ENCODE data around the gene ITIH4. TPM values are rescaled to one million over a fixed set of nuclear protein-coding genes. Genes with fewer than 3 reads are reported as not detected.
A peak's percentile ranks its signal among the peaks of the same experiment; 100 is the strongest.

ITIH4 gene
- total RNA-seq, 2 donors from 2014 or later = 25.8 to 40.6 TPM

DNA sequence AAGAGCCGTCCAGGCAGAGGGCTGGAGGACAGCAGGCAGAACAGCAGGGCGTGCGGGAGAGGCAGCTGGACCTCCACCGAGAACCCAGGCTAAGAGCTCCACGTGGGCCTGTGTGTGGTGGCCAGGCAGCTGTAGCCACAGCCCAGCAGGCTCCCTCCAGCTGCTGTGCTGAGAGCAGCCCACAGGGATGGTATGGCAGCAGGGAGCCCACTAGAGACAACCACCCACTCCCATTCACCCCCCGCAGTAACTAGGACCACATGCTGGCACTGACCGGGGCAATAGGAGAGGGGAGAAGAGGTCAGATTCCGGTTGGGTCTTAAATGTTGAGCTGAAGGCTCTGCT is 29.9 kb upstream of the ITIH4 start:
- ATAC-seq (no peak), DNase-seq (no peak)
- Mint-ChIP-seq H3K27me3 (no peaks in the 10 kb centered on the region), H3K27ac (no peak overlapping the region), H3K4me1 (peaks cover 32% of the 10 kb centered on the region), H3K36me3 (ENCODE audit: low read depth) (peaks cover 7% of the 10 kb centered on the region), H3K4me3 (no peak overlapping the region)
- H3K9me3 ChIP-seq (ENCODE audit: control insufficient read depth, low read length, poor library complexity, severe bottlenecking) = no peaks in the 10 kb centered on the region

DNA sequence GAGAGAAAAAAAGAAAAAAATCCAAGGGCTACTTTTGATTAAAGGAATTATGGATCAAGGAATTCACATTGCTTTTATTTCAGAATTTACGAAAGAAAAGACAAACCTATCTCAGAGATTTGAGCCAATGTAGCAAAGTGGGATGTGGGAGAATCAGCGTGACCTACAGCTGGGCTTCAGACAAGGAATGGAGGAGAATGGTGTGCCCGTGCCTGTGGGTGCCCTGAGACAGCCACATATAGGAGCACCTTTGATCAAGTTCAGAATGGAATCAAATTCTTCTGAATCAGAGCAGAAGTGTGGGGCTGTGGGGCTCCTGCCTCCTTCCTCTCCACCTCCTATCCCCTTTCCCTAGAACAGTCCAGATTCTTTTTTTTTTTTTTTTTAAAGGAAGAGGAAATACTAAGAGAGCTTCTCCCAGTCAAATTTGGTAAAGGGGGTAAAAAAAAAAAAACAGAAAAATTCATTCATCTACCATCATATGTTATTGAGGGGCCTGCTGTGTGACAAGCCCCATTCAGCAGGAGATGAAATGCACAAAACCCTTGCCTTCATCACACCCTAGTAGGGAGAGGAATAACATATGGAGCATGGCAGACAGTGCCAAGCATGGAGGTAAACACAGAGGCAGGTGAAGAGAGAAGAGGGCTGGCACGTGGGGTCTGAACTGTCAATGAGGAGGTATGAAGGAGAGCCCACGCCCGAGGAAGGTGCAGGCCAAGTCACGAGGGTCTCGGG is 29.4 kb upstream of the ITIH4 start:
- no peak overlapping the region for H3K4me3 Mint-ChIP-seq
- no peak for ATAC-seq
- H3K27me3 Mint-ChIP-seq = no peaks in the 10 kb centered on the region
- H3K9me3 ChIP-seq (ENCODE audit: control insufficient read depth, low read length, poor library complexity, severe bottlenecking) = no peaks in the 10 kb centered on the region
- peaks cover 7% of the 10 kb centered on the region for H3K36me3 Mint-ChIP-seq (ENCODE audit: low read depth)
- H3K27ac Mint-ChIP-seq = no peak overlapping the region
- no peak for DNase-seq
- H3K4me1 Mint-ChIP-seq = peaks cover 32% of the 10 kb centered on the region

DNA sequence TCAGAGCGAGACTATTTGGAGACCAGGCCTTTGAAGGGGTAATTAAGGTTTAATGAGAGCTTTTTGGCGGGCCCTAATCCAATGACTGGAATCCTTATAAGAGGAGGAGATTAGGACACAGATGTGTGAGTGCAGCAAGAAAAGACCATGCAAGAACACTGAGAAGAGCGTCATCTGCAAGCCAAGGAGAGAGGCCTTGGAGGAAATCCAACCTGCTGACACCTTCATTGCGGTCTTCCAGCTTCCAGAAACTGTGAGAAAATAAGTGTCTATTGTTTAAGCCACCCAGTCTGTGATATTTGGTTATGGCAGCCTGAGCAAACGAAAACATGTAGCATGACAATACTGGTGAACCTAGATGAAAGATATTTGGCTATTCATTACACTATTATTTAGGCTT is 27.4 kb upstream of the ITIH4 start:
- H3K9me3 ChIP-seq (ENCODE audit: control insufficient read depth, low read length, poor library complexity, severe bottlenecking) = no peaks in the 10 kb centered on the region
- Mint-ChIP-seq H3K27ac (peak overlapping the region; percentile 19), H3K36me3 (ENCODE audit: low read depth) (peaks cover 7% of the 10 kb centered on the region), H3K4me1 (peaks cover 32% of the 10 kb centered on the region), H3K27me3 (no peaks in the 10 kb centered on the region), H3K4me3 (no peak overlapping the region)
- no peak for ATAC-seq
- no peak for DNase-seq

DNA sequence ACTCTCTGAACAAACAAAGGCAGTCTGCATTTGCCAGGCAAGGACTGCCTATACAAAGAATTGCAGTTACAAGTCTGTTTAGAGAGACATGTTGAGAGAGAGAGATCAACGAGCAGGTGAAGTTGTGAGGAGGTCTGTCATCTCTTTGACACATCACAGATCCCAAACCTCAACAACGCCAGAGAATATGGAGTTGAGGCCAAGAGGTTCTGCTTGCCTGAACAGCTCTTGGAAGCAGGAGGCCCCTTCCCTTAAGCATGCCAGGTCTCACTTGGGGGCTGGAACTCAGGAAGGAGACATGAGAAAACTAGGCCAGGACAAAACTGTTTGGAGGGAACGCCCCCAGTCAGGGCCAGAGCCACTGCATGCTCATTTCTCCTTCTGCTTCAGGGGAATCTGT is 26.7 kb upstream of the ITIH4 start:
- no peak for DNase-seq
- peak overlapping the region; percentile 37 for H3K27ac Mint-ChIP-seq
- peaks cover 7% of the 10 kb centered on the region for H3K36me3 Mint-ChIP-seq (ENCODE audit: low read depth)
- H3K4me1 Mint-ChIP-seq = peaks cover 27% of the 10 kb centered on the region
- ATAC-seq = no peak
- H3K9me3 ChIP-seq (ENCODE audit: control insufficient read depth, low read length, poor library complexity, severe bottlenecking) = no peaks in the 10 kb centered on the region
- no peak overlapping the region for H3K4me3 Mint-ChIP-seq
- H3K27me3 Mint-ChIP-seq = no peaks in the 10 kb centered on the region

DNA sequence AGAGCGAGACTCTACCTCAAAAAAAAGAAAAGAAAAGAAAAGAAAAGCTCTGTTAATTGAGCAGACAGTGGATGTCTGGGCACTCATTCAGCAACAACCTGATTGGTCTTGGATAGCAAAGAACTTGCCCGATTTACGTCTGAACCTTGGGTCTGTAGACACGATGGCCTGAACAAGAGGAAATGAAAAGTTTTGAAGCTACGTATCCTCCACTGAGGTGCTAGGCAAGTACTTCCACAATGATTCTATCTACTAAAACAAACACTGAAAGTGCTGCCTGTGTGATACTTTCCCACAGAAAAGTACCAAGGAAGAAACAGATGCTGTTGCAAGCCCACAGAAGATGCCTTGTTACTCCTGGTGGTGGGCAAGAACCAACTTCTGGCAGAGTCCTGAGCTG is 26.2 kb upstream of the ITIH4 start:
- H3K4me3 Mint-ChIP-seq = no peak overlapping the region
- DNase-seq (no peak), ATAC-seq (no peak)
- peak overlapping the region; percentile 37 for H3K27ac Mint-ChIP-seq
- no peaks in the 10 kb centered on the region for H3K9me3 ChIP-seq (ENCODE audit: control insufficient read depth, low read length, poor library complexity, severe bottlenecking)
- peaks cover 22% of the 10 kb centered on the region for H3K4me1 Mint-ChIP-seq
- peaks cover 7% of the 10 kb centered on the region for H3K36me3 Mint-ChIP-seq (ENCODE audit: low read depth)
- H3K27me3 Mint-ChIP-seq = no peaks in the 10 kb centered on the region

DNA sequence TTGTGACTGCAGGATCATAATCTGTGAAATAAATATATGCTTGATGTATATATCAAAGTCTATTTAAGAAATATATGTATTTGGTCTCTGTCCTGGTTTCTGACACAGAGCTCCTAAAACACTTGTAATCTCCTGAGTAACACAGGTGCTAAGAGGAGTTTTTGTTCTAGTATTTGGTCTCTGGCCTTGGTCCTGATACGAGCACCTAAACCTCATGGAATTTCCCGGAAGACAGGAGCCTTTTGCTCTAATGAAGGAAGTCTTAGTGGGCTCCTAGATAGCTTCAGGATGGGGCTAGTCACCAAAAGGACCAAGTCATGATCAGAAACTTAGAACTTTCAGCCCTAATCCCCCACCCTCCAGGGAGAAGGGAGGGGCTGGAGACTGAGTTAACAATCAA is 23.5 kb upstream of the ITIH4 start:
- Mint-ChIP-seq H3K27me3 (no peaks in the 10 kb centered on the region), H3K4me3 (no peak overlapping the region), H3K4me1 (peaks cover 12% of the 10 kb centered on the region), H3K27ac (peak overlapping the region; percentile 21), H3K36me3 (ENCODE audit: low read depth) (peaks cover 6% of the 10 kb centered on the region)
- DNase-seq = no peak
- ATAC-seq = no peak
- H3K9me3 ChIP-seq (ENCODE audit: control insufficient read depth, low read length, poor library complexity, severe bottlenecking) = no peaks in the 10 kb centered on the region

DNA sequence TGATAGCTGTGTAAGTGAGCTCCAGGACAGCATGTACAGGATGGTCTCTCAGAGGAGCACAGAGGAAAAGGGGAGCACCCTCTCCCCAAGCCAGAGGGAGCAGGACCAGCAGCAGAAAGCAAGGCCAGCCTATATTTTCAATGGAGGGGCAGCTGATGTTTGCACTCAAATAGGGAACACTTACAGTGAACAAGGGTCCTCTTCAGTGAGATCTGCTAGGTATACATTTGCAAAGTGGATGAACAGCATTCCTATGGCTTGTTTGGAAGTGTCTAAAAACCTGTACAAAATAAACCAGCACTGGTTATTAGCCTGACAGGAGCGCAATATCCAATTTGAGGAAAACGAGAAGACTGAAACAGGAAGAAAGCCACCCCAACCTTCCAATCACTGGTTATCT is 21.9 kb upstream of the ITIH4 start:
- Mint-ChIP-seq H3K4me1 (peaks cover 8% of the 10 kb centered on the region), H3K27ac (no peak overlapping the region)

DNA sequence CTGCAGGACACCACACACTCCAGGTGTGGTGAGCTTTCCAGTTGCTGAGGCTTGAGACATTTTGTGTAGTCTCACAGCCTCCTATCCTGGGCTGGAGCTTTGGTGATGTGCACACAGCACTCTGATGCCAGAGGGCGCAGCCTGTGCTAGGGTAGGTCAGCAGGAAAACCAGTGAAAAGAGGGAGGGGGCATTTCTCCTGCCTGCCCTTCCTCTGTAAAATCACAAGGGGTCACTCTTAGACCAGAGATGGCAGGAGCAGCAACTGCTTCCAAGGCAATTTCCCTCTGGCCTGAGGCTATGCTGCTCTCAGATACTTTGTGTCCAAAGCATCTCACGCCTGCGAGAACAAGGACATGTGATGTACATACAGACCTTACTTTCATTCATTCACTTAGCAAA is 20.9 kb upstream of the ITIH4 start:
- Mint-ChIP-seq H3K4me1 (peaks cover 6% of the 10 kb centered on the region), H3K36me3 (ENCODE audit: low read depth) (peaks cover 6% of the 10 kb centered on the region), H3K4me3 (no peak overlapping the region), H3K27ac (no peak overlapping the region), H3K27me3 (no peaks in the 10 kb centered on the region)
- no peaks in the 10 kb centered on the region for H3K9me3 ChIP-seq (ENCODE audit: control insufficient read depth, low read length, poor library complexity, severe bottlenecking)
- no peak for DNase-seq
- peak; percentile 50 for ATAC-seq

More for the DNA sequence above, 21.9 kb upstream of the ITIH4 start:
- H3K36me3 Mint-ChIP-seq (ENCODE audit: low read depth) = peaks cover 6% of the 10 kb centered on the region
- H3K27me3 Mint-ChIP-seq = no peaks in the 10 kb centered on the region
- no peak for DNase-seq
- no peaks in the 10 kb centered on the region for H3K9me3 ChIP-seq (ENCODE audit: control insufficient read depth, low read length, poor library complexity, severe bottlenecking)
- no peak overlapping the region for H3K4me3 Mint-ChIP-seq
- ATAC-seq = no peak

DNA sequence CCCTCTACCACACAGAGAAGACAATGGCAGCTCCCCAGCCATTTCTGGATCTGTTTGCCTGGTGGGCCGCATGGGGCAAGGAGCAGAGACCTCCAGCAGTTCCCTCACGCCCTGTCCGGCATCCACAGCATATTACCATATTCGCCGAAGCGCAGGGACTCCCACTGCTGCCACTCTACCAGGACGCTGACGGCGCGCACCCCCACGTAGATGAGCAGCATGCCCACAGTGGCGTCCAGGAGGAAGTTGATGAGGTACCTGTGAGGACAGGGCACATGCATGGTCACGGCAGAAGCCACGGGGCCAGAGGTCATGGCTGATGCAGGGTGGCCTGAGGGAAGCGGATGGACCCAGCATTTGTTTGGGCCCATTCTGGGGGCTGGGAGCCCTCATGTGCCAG is 19.2 kb upstream of the ITIH4 start:
- H3K27ac Mint-ChIP-seq = no peak overlapping the region
- DNase-seq = no peak
- no peaks in the 10 kb centered on the region for H3K9me3 ChIP-seq (ENCODE audit: control insufficient read depth, low read length, poor library complexity, severe bottlenecking)
- peaks cover under 1% of the 10 kb centered on the region for H3K4me1 Mint-ChIP-seq
- no peaks in the 10 kb centered on the region for H3K27me3 Mint-ChIP-seq
- H3K4me3 Mint-ChIP-seq = no peak overlapping the region
- no peaks in the 10 kb centered on the region for H3K36me3 Mint-ChIP-seq (ENCODE audit: low read depth)
- no peak for ATAC-seq

DNA sequence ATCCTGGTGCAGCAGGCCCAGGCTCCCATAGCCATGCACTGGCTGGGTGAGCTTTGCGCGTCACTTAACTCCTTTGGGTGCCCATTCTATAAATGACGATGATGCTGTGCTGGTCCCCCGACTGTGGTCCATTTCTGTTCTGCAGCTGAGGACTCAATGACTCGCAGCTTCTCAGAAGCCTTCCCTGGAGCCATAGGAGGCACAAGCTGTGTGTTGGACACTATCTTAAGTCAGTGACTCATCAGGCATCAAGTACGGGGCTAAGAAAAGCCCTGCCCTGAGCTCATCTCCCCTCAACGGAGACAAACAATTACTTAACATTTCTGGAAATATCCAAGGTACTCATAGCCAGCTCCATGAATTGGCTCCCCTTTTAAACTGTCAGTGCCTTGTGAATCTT is 18.1 kb upstream of the ITIH4 start:
- H3K27me3 Mint-ChIP-seq = no peaks in the 10 kb centered on the region
- no peak for DNase-seq
- H3K4me3 Mint-ChIP-seq = no peak overlapping the region
- no peaks in the 10 kb centered on the region for H3K36me3 Mint-ChIP-seq (ENCODE audit: low read depth)
- no peaks in the 10 kb centered on the region for H3K9me3 ChIP-seq (ENCODE audit: control insufficient read depth, low read length, poor library complexity, severe bottlenecking)
- no peak for ATAC-seq
- H3K4me1 Mint-ChIP-seq = peaks cover 2% of the 10 kb centered on the region
- H3K27ac Mint-ChIP-seq = no peak overlapping the region

DNA sequence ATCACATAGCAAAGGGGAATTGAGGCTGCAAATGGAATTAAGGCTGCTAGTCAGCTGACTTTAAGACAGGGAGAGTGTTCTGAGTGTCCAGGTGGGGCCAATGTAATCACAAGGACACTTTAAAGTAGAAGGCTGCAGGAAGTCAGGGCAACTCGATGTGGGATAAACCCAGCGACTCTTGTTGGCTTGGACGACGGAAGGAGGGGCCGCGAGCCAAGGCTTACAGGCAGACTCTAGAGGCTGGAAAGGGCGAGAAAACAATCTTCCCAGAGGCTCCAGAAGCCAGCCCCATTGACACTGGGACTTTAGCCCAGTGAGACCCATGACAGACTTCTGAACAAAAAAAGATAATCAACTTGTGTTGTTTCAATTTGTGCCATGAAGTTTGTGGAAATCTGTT is 17.3 kb upstream of the ITIH4 start:
- no peak for ATAC-seq
- H3K4me3 Mint-ChIP-seq = no peak overlapping the region
- H3K27me3 Mint-ChIP-seq = no peaks in the 10 kb centered on the region

DNA sequence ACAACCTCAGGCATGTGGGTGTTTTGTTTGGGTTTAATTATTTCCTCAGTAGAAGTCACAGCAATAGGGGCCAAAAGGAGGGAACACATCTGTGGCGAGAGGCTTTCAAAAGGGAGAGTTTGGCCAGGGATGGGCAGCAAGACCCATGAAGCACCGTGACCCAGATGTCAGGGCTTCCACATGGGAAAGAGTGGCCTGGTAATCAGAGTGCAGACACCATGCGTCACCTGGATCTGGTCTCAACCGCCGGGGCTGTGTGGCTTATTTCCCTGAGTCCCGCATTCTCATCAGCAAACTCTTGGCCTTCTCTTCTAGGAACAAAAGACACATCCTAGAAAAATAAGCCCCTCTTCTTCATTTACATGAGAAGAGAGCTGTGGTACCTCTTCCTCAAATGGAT is 16.8 kb upstream of the ITIH4 start:
- no peak for ATAC-seq
- Mint-ChIP-seq H3K4me1 (peaks cover 2% of the 10 kb centered on the region), H3K27me3 (no peaks in the 10 kb centered on the region), H3K27ac (peak overlapping the region; percentile 27), H3K36me3 (ENCODE audit: low read depth) (no peaks in the 10 kb centered on the region), H3K4me3 (no peak overlapping the region)
- H3K9me3 ChIP-seq (ENCODE audit: control insufficient read depth, low read length, poor library complexity, severe bottlenecking) = no peaks in the 10 kb centered on the region
- DNase-seq = no peak

More for the DNA sequence above, 17.3 kb upstream of the ITIH4 start:
- no peak for DNase-seq
- no peaks in the 10 kb centered on the region for H3K9me3 ChIP-seq (ENCODE audit: control insufficient read depth, low read length, poor library complexity, severe bottlenecking)
- peak overlapping the region; percentile 27 for H3K27ac Mint-ChIP-seq
- H3K4me1 Mint-ChIP-seq = peaks cover 2% of the 10 kb centered on the region
- no peaks in the 10 kb centered on the region for H3K36me3 Mint-ChIP-seq (ENCODE audit: low read depth)

DNA sequence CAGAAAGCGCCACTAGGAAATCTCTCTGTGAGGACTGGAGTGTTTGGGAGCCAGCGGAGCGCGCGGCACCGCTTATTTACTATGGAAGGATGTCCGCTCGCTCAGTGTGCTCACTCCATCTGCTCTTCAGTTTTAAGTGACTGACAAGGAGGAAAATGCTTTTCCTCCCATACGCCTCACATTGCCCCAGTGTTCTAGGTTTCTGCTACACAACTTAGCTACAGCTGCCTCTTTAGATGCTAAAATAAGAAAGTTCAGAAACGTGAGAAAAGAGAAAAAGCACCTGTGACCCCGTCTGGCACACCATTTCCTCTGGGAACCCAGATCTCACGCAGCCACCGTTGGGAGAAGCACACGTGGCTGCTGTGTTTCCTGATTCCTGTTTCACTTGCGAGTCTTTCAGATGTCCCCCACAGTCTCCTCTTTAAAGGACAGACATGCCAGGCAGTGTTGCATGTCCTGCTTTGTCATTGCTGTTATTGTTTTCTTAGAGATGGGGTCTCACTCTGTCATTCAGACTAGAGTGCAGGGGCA is 16.0 kb upstream of the ITIH4 start:
- Mint-ChIP-seq H3K36me3 (ENCODE audit: low read depth) (peaks cover 4% of the 10 kb centered on the region), H3K4me3 (no peak overlapping the region)
- no peak for ATAC-seq

More for the DNA sequence above, 16.0 kb upstream of the ITIH4 start:
- no peaks in the 10 kb centered on the region for H3K9me3 ChIP-seq (ENCODE audit: control insufficient read depth, low read length, poor library complexity, severe bottlenecking)
- Mint-ChIP-seq H3K27me3 (no peaks in the 10 kb centered on the region), H3K27ac (no peak overlapping the region), H3K4me1 (peaks cover 2% of the 10 kb centered on the region)
- no peak for DNase-seq

Data from T-helper 17 cell (primary cell).